Stomach (tissue), 9 donors: ENCODE data around the gene TANC1. TPM values are rescaled to one million over a fixed set of nuclear protein-coding genes. Genes with fewer than 3 reads are reported as not detected.

ENCODE experiments used
- DNase-seq, 2 donors: peaks; one replicate each; pipeline versions ENCODE4 v3.0.0 to v3.0.0-alpha.2; 2013 to 2019
- H3K27ac ChIP-seq, 5 donors: fragments of 200-600 bp in 4 of 5; sonication (generic) in 4 of 5; one replicate each; pipeline ENCODE4 v1.5.1; 2013 to 2019; ENCODE audit warnings: mild to moderate bottlenecking in 1 of 5, moderate library complexity in 1 of 5
- H3K27me3 ChIP-seq, 3 donors: fragments of 200-600 bp; sonication (generic); one replicate each; pipeline ENCODE4 v1.5.1; 2017 to 2019; ENCODE audit warnings: mixed run types in 1 of 3
- H3K36me3 ChIP-seq, 4 donors: fragments of 200-600 bp; sonication (generic); 1 replicate in 3 of 4; 2 replicates in 1 of 4; pipeline ENCODE4 v1.5.1; 2016 to 2019
- H3K4me1 ChIP-seq, 4 donors: fragments of 200-600 bp; sonication (generic); one replicate each; pipeline ENCODE4 v1.5.1; 2016 to 2019
- H3K4me3 ChIP-seq, 4 donors: fragments of 200-600 bp; sonication (generic) in 3 of 4; one replicate each; pipeline ENCODE4 v1.5.1; 2016 to 2019; ENCODE audit warnings: mild to moderate bottlenecking in 1 of 4
- H3K9me3 ChIP-seq, 4 donors: fragments of 200-600 bp; sonication (generic); one replicate each; pipeline ENCODE4 v1.5.1; 2016 to 2019
- CTCF ChIP-seq, 7 experiments: fragments of 450-650 bp in 4 of 7; fragments of 200-600 bp in 3 of 7; sonication (generic) in 3 of 7; IDR thresholded peaks; one replicate each; pipeline ENCODE4 v1.5.1; 2016 to 2019; ENCODE audit warnings: antibody characterized with exemption in 7 of 7, control low read depth in 2 of 7, mild to moderate bottlenecking in 1 of 7
- EP300 ChIP-seq: sonication (generic); formaldehyde crosslinking; IDR thresholded peaks from one replicate; pipeline ENCODE4 v1.6.1; 2017; ENCODE audit warnings: antibody characterized with exemption
- POLR2A ChIP-seq, 4 donors: fragments of 450-650 bp; IDR thresholded peaks; one replicate each; pipeline ENCODE4 v1.6.1; 2016; ENCODE audit warnings: antibody characterized with exemption in 4 of 4, control low read depth in 2 of 4, mild to moderate bottlenecking in 1 of 4, moderate library complexity in 1 of 4
- POLR2AphosphoS5 ChIP-seq, 3 donors: sonication (generic); formaldehyde crosslinking; IDR thresholded peaks; one replicate each; pipeline ENCODE4 v1.6.1; 2016; ENCODE audit warnings: antibody characterized with exemption in 3 of 3
- WGBS, 5 donors: extraction: QIAGEN DNeasy Blood & Tissue Kit in 3 of 5; methylation state at CpG; one replicate each; pipeline versions ENCODE4 v1.1.5 to v1.1.7; 2013 to 2018; 5-methylcytosine and 5-hydroxymethylcytosine counted together
- intact Hi-C: fragments of 100-400 bp; cut with DNase I; formaldehyde crosslinking; loops from one replicate; pipeline ENCODE4 v1.15.1; 2023; ENCODE audit warnings: low total_unique reads
- polyA plus RNA-seq, 3 donors: library from polyadenylated mRNA; stranded (reverse); fragments of 200-250 nt; gene quantifications; one replicate each; pipeline ENCODE4 v1.2.3, GENCODE V29; 2013
- total RNA-seq, 5 donors: library from RNA; depleted of rRNA; stranded (reverse); fragments of >200 nt; gene quantifications; one replicate each; pipeline versions ENCODE4 v1.1.0 to v1.2.3, GENCODE V29; 2014 to 2016
- donor health status: healthy with polysubstance abuse.
- donor health status: Bipolar disorder and iron deficiency.
- donor health status: healthy.

Gene TANC1
- total and polyA plus RNA-seq, 8 donors, result 4.9 to 59.7 (median 37.7) TPM

GRCh38 chr2:159101755-159102489, 133.5 kb downstream of the TANC1 start:
- H3K4me3 ChIP-seq, result no peak overlapping the region
- no peaks in the 10 kb centered on the region for H3K27me3 ChIP-seq
- TF ChIP-seq CTCF (IDR thresholded peaks at IDR 0.05) (no peak), POLR2A (IDR thresholded peaks at IDR 0.05) (no peak), POLR2AphosphoS5 (IDR thresholded peaks at IDR 0.05) (no peak), EP300 (no peak)
- H3K4me1 ChIP-seq, result peaks cover 0 to 17% (median 9%) of the 10 kb centered on the region in 4 donors
- no peak for DNase-seq
- H3K27ac ChIP-seq, result no peak overlapping the region
- WGBS, 5 donors, result 77 to 89% (median 86%) methylated on average over 7 to 8 of the region's 8 CpGs
- peaks cover 0 to 4% (median 0%) of the 10 kb centered on the region in 4 donors for H3K36me3 ChIP-seq
- peaks cover 0 to under 1% (median 0%) of the 10 kb centered on the region in 4 donors for H3K9me3 ChIP-seq
- intact Hi-C loops, result no loop called here

GRCh38 chr2:159103411-159103810, 135.0 kb downstream of the TANC1 start:
- Histone ChIP-seq H3K36me3 (no peaks in the 10 kb centered on the region), H3K4me1 (peaks cover 0 to 14% (median 8%) of the 10 kb centered on the region in 4 donors), H3K9me3 (no peaks in the 10 kb centered on the region), H3K27ac (no peak overlapping the region), H3K4me3 (no peak overlapping the region), H3K27me3 (no peaks in the 10 kb centered on the region)
- intact Hi-C loops, result no loop called here
- DNase-seq, result no peak
- 72 to 85% (median 81%) methylated on average over 5 of the region's 5 CpGs; no CpG with 5 or more reads in 2 of the 5 donors for WGBS, 5 donors
- TF ChIP-seq EP300 (no peak), POLR2AphosphoS5 (IDR thresholded peaks at IDR 0.05) (no peak), POLR2A (IDR thresholded peaks at IDR 0.05) (no peak), CTCF (IDR thresholded peaks at IDR 0.05) (no peak)

- Histone ChIP-seq H3K9me3 (no peaks in the 10 kb centered on the region), H3K27ac (no peak overlapping the region), H3K36me3 (no peaks in the 10 kb centered on the region), H3K4me1 (no peaks in the 10 kb centered on the region), H3K27me3 (no peaks in the 10 kb centered on the region), H3K4me3 (no peak overlapping the region)
- 78 to 91% (median 82%) methylated on average over 5 of the region's 5 CpGs for WGBS, 5 donors
- DNase-seq, result no peak
- intact Hi-C loops, result no loop called here
- TF ChIP-seq POLR2A (IDR thresholded peaks at IDR 0.05), result no peak
- TF ChIP-seq POLR2AphosphoS5 (IDR thresholded peaks at IDR 0.05), result no peak
- no peak for TF ChIP-seq EP300
- TF ChIP-seq CTCF (IDR thresholded peaks at IDR 0.05), result no peak
Observed at GRCh38 chr2:159106109-159106508, 137.7 kb downstream of the TANC1 start.

- no peak overlapping the region for H3K4me3 ChIP-seq
- DNase-seq, result no peak
- no peaks in the 10 kb centered on the region for H3K27me3 ChIP-seq
- no peak overlapping the region for H3K27ac ChIP-seq
- 90 to 95% (median 93%) methylated on average over 12 of the region's 12 CpGs for WGBS, 5 donors
- no peaks in the 10 kb centered on the region for H3K4me1 ChIP-seq
- no peaks in the 10 kb centered on the region for H3K9me3 ChIP-seq
- intact Hi-C loops, result no loop called here
- TF ChIP-seq CTCF (IDR thresholded peaks at IDR 0.05) (no peak), POLR2AphosphoS5 (IDR thresholded peaks at IDR 0.05) (no peak), EP300 (no peak), POLR2A (IDR thresholded peaks at IDR 0.05) (no peak)
- peaks cover 0 to 4% (median 0%) of the 10 kb centered on the region in 4 donors for H3K36me3 ChIP-seq
Observed at GRCh38 chr2:159108181-159108893, 139.9 kb downstream of the TANC1 start.
